GM15510 (cell line): ENCODE results near the gene ZNF444.

Experiments used
- POLR2A ChIP-seq: IDR thresholded peaks from 3 replicates; pipeline ENCODE4 v1.6.1; 2011; ENCODE audit warnings: borderline replicate concordance; ENCODE audit not compliant: insufficient read length; ENCODE audit errors: extremely low read depth

Gene ZNF444

GRCh38 chr19:56104423-56104822 lies 36.7 kb upstream of the ZNF444 start:
- no peak for TF ChIP-seq POLR2A

- TF ChIP-seq POLR2A: no peak
Observed at GRCh38 chr19:56105090-56105701, 35.9 kb upstream of the ZNF444 start.

DNA sequence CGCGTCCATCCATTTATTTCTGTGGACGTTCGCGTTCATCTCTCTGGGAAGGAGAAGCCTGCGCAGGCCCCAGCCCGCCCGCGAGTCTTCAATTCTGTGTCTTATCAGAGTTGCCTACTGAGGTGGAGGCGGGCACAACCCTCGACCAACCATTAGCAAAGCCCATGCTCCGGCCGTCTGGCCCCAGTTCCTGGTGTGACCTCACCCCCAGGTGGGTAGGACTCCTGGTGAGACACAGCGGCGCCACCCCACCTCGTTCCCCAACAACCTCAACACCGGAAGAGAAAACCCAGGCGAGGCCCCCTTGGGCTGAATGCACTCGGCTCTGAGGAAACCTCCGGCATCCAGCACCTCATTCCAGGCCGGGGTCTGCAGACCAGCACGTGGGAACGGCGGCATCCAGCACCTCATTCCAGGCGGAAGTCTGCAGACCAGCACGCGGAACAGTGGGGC lies 34.7 kb upstream of the ZNF444 start:
- TF ChIP-seq POLR2A: no peak

GRCh38 chr19:56106993-56107392 lies 34.1 kb upstream of the ZNF444 start:
- TF ChIP-seq POLR2A: no peak

- TF ChIP-seq POLR2A: no peak
Observed at GRCh38 chr19:56107626-56108351, 33.3 kb upstream of the ZNF444 start.

- no peak for TF ChIP-seq POLR2A
Observed at GRCh38 chr19:56108447-56109195, 32.5 kb upstream of the ZNF444 start.

- no peak for TF ChIP-seq POLR2A
Observed at GRCh38 chr19:56109226-56109625, 31.9 kb upstream of the ZNF444 start.

- TF ChIP-seq POLR2A: no peak
Observed at GRCh38 chr19:56110515-56111448, 30.3 kb upstream of the ZNF444 start.

- TF ChIP-seq POLR2A: no peak
Observed at GRCh38 chr19:56111601-56112312, 29.3 kb upstream of the ZNF444 start.

DNA sequence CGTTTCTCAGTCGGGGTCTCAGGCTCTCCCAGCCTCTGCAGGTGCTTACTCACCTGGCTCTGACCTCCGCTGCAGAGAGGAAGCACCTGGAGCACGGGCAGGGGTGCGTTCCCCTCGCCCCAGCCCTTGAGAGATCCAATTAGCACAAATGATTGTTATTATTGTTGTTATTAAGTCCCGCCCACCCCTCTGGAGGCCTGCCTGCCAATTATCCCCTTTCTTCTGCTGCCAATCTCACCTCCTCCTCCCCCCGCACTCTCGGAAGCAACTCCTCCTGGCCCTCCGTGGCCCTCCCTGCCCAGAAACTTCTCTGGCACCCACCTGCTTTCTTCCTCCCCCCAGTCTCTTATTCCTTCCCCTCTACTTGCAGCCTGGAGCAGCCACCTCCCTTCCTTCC lies 28.8 kb upstream of the ZNF444 start:
- TF ChIP-seq POLR2A: no peak

GRCh38 chr19:56113074-56113632 lies 27.9 kb upstream of the ZNF444 start:
- TF ChIP-seq POLR2A: no peak

- no peak for TF ChIP-seq POLR2A
Observed at GRCh38 chr19:56114051-56114777, 26.9 kb upstream of the ZNF444 start.

DNA sequence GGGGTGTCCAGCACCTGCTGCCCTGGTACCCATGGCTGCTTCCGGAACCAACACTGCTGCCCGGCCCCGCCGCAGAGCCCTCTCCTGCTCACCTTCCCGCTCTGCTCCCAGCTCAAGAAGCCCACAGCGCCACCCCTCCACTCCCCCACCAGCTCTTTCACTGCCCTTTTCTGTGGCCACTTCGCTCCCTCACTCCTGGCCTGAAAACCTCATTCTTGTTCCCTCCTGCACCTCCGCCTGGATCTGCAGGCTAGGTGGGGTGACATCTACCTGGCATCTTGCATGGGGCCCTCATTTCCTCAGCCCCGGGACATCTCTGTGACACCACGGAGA lies 26.3 kb upstream of the ZNF444 start:
- no peak for TF ChIP-seq POLR2A
